Measurements from ENCODE around the gene GNG8.
A peak's percentile ranks its signal among the peaks of the same experiment; 100 is the strongest.

GNG8 gene

GRCh38 chr19:46608581-46609345 lies 27.2 kb downstream of the GNG8 start:
- Histone ChIP-seq H3K27ac (ENCODE audit: low read depth, low read length, severe bottlenecking) (no peak overlapping the region), H3K9me3 (ENCODE audit: control insufficient read depth, low read length) (no peaks in the 10 kb centered on the region), H3K4me3 (ENCODE audit: extremely low read depth, insufficient read depth, low read length, poor library complexity, severe bottlenecking) (no peak overlapping the region), H3K36me3 (ENCODE audit: control insufficient read depth, insufficient read depth, low read length) (peaks cover 68% of the 10 kb centered on the region), H3K4me1 (ENCODE audit: control insufficient read depth, insufficient read depth, low read length, poor library complexity, severe bottlenecking) (peaks cover 5% of the 10 kb centered on the region)
- 96 to 97% methylated on average over 25 to 27 of the region's 27 CpGs for WGBS, 2 experiments (ENCODE audit: insufficient coverage in 2 of 2)

DNA sequence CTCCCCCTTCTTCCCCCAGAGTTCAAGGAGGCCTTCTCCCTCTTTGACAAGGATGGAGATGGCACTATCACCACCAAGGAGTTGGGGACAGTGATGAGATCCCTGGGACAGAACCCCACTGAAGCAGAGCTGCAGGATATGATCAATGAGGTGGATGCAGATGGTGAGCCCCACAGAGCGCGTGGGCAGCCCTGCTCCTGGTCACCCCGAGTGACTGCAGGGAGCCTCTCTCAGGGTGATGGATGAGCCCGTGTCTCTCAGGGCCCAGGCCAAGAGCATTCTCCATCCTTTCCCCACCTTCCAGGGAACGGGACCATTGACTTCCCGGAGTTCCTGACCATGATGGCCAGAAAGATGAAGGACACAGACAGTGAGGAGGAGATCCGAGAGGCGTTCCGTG lies 27.8 kb downstream of the GNG8 start:
- Histone ChIP-seq H3K36me3 (ENCODE audit: control insufficient read depth, insufficient read depth, low read length) (peaks cover 74% of the 10 kb centered on the region), H3K4me3 (ENCODE audit: extremely low read depth, insufficient read depth, low read length, poor library complexity, severe bottlenecking) (no peak overlapping the region), H3K9me3 (ENCODE audit: control insufficient read depth, low read length) (no peaks in the 10 kb centered on the region), H3K4me1 (ENCODE audit: control insufficient read depth, insufficient read depth, low read length, poor library complexity, severe bottlenecking) (peaks cover 11% of the 10 kb centered on the region), H3K27ac (ENCODE audit: low read depth, low read length, severe bottlenecking) (no peak overlapping the region)
- 93 to 99% methylated on average over 9 of the region's 9 CpGs for WGBS, 2 experiments (ENCODE audit: insufficient coverage in 2 of 2)

GRCh38 chr19:46607448-46607841 lies 28.6 kb downstream of the GNG8 start:
- WGBS, 2 experiments (ENCODE audit: insufficient coverage in 2 of 2): 93 to 97% methylated on average over 10 to 12 of the region's 12 CpGs
- Histone ChIP-seq H3K9me3 (ENCODE audit: control insufficient read depth, low read length) (no peaks in the 10 kb centered on the region), H3K4me1 (ENCODE audit: control insufficient read depth, insufficient read depth, low read length, poor library complexity, severe bottlenecking) (peaks cover 18% of the 10 kb centered on the region), H3K4me3 (ENCODE audit: extremely low read depth, insufficient read depth, low read length, poor library complexity, severe bottlenecking) (no peak overlapping the region), H3K27ac (ENCODE audit: low read depth, low read length, severe bottlenecking) (no peak overlapping the region), H3K36me3 (ENCODE audit: control insufficient read depth, insufficient read depth, low read length) (peaks cover 81% of the 10 kb centered on the region)

GRCh38 chr19:46606681-46607447 lies 29.1 kb downstream of the GNG8 start:
- H3K27ac ChIP-seq (ENCODE audit: low read depth, low read length, severe bottlenecking): no peak overlapping the region
- 94 to 98% methylated on average over 8 to 9 of the region's 12 CpGs for WGBS, 2 experiments (ENCODE audit: insufficient coverage in 2 of 2)
- no peak overlapping the region for H3K4me3 ChIP-seq (ENCODE audit: extremely low read depth, insufficient read depth, low read length, poor library complexity, severe bottlenecking)
- H3K36me3 ChIP-seq (ENCODE audit: control insufficient read depth, insufficient read depth, low read length): peaks cover 81% of the 10 kb centered on the region
- H3K9me3 ChIP-seq (ENCODE audit: control insufficient read depth, low read length): no peaks in the 10 kb centered on the region
- peaks cover 18% of the 10 kb centered on the region for H3K4me1 ChIP-seq (ENCODE audit: control insufficient read depth, insufficient read depth, low read length, poor library complexity, severe bottlenecking)

GRCh38 chr19:46606019-46606418 lies 30.0 kb downstream of the GNG8 start:
- H3K4me3 ChIP-seq (ENCODE audit: extremely low read depth, insufficient read depth, low read length, poor library complexity, severe bottlenecking): no peak overlapping the region
- H3K27ac ChIP-seq (ENCODE audit: low read depth, low read length, severe bottlenecking): no peak overlapping the region
- H3K36me3 ChIP-seq (ENCODE audit: control insufficient read depth, insufficient read depth, low read length): peaks cover 81% of the 10 kb centered on the region
- 96 to 97% methylated on average over 10 of the region's 11 CpGs for WGBS, 2 experiments (ENCODE audit: insufficient coverage in 2 of 2)
- peaks cover 18% of the 10 kb centered on the region for H3K4me1 ChIP-seq (ENCODE audit: control insufficient read depth, insufficient read depth, low read length, poor library complexity, severe bottlenecking)
- H3K9me3 ChIP-seq (ENCODE audit: control insufficient read depth, low read length): no peaks in the 10 kb centered on the region

DNA sequence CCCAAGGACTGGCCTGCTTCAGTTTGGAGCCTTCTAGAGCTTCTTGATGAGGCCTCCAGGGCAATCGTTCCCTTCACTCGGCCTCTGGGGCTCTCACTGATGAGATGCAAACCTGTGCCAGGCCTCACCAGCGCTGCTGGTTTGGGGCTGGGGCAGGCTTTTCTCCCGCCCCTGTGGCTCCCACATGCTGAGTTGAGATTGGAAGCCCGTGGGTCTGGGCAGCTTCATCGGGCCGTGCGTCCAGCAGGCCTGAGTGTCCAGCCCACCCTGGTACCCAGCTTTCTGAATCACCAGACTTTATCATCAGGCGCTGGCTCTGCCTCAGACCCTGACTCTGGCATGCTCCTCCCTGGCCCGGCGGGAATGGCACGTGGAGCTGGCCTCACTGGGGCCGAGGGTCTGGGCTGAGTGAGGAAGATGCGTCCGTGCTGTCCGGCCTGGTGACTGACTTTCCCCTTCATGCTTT lies 30.6 kb downstream of the GNG8 start:
- H3K36me3 ChIP-seq (ENCODE audit: control insufficient read depth, insufficient read depth, low read length): peaks cover 75% of the 10 kb centered on the region
- no peak overlapping the region for H3K27ac ChIP-seq (ENCODE audit: low read depth, low read length, severe bottlenecking)
- 95 to 96% methylated on average over 12 to 15 of the region's 16 CpGs for WGBS, 2 experiments (ENCODE audit: insufficient coverage in 2 of 2)
- peaks cover 18% of the 10 kb centered on the region for H3K4me1 ChIP-seq (ENCODE audit: control insufficient read depth, insufficient read depth, low read length, poor library complexity, severe bottlenecking)
- no peak overlapping the region for H3K4me3 ChIP-seq (ENCODE audit: extremely low read depth, insufficient read depth, low read length, poor library complexity, severe bottlenecking)
- no peaks in the 10 kb centered on the region for H3K9me3 ChIP-seq (ENCODE audit: control insufficient read depth, low read length)

- no peak overlapping the region for H3K27ac ChIP-seq (ENCODE audit: low read depth, low read length, severe bottlenecking)
- no peaks in the 10 kb centered on the region for H3K9me3 ChIP-seq (ENCODE audit: control insufficient read depth, low read length)
- no peak overlapping the region for H3K4me3 ChIP-seq (ENCODE audit: extremely low read depth, insufficient read depth, low read length, poor library complexity, severe bottlenecking)
- H3K36me3 ChIP-seq (ENCODE audit: control insufficient read depth, insufficient read depth, low read length): peaks cover 71% of the 10 kb centered on the region
- H3K4me1 ChIP-seq (ENCODE audit: control insufficient read depth, insufficient read depth, low read length, poor library complexity, severe bottlenecking): peaks cover 18% of the 10 kb centered on the region
- 90 to 93% methylated on average over 9 of the region's 13 CpGs for WGBS, 2 experiments (ENCODE audit: insufficient coverage in 2 of 2)
Observed at GRCh38 chr19:46604781-46605355, 31.1 kb downstream of the GNG8 start.

GRCh38 chr19:46603752-46604231 lies 32.2 kb downstream of the GNG8 start:
- no peak overlapping the region for H3K4me3 ChIP-seq (ENCODE audit: extremely low read depth, insufficient read depth, low read length, poor library complexity, severe bottlenecking)
- 87 to 90% methylated on average over 5 to 9 of the region's 9 CpGs for WGBS, 2 experiments (ENCODE audit: insufficient coverage in 2 of 2)
- peaks cover 18% of the 10 kb centered on the region for H3K4me1 ChIP-seq (ENCODE audit: control insufficient read depth, insufficient read depth, low read length, poor library complexity, severe bottlenecking)
- no peak overlapping the region for H3K27ac ChIP-seq (ENCODE audit: low read depth, low read length, severe bottlenecking)
- H3K36me3 ChIP-seq (ENCODE audit: control insufficient read depth, insufficient read depth, low read length): peaks cover 61% of the 10 kb centered on the region
- no peaks in the 10 kb centered on the region for H3K9me3 ChIP-seq (ENCODE audit: control insufficient read depth, low read length)

GRCh38 chr19:46603195-46603637 lies 32.8 kb downstream of the GNG8 start:
- Histone ChIP-seq H3K27ac (ENCODE audit: low read depth, low read length, severe bottlenecking) (no peak overlapping the region), H3K4me3 (ENCODE audit: extremely low read depth, insufficient read depth, low read length, poor library complexity, severe bottlenecking) (peak overlapping the region; percentile 100), H3K9me3 (ENCODE audit: control insufficient read depth, low read length) (no peaks in the 10 kb centered on the region), H3K36me3 (ENCODE audit: control insufficient read depth, insufficient read depth, low read length) (peaks cover 55% of the 10 kb centered on the region), H3K4me1 (ENCODE audit: control insufficient read depth, insufficient read depth, low read length, poor library complexity, severe bottlenecking) (peaks cover 18% of the 10 kb centered on the region)
- WGBS, 2 experiments (ENCODE audit: insufficient coverage in 2 of 2): 69 to 80% methylated on average over 1 to 2 of the region's 2 CpGs

GRCh38 chr19:46602392-46603194 lies 33.4 kb downstream of the GNG8 start:
- peaks cover 18% of the 10 kb centered on the region for H3K4me1 ChIP-seq (ENCODE audit: control insufficient read depth, insufficient read depth, low read length, poor library complexity, severe bottlenecking)
- H3K27ac ChIP-seq (ENCODE audit: low read depth, low read length, severe bottlenecking): no peak overlapping the region
- H3K9me3 ChIP-seq (ENCODE audit: control insufficient read depth, low read length): no peaks in the 10 kb centered on the region
- peak overlapping the region; percentile 100 for H3K4me3 ChIP-seq (ENCODE audit: extremely low read depth, insufficient read depth, low read length, poor library complexity, severe bottlenecking)
- H3K36me3 ChIP-seq (ENCODE audit: control insufficient read depth, insufficient read depth, low read length): peaks cover 49% of the 10 kb centered on the region
- WGBS, 2 experiments (ENCODE audit: insufficient coverage in 2 of 2): 42 to 53% methylated on average over 16 to 23 of the region's 23 CpGs

Measured in mesodermal cell (in vitro differentiated cells).